ENCODE data around the gene CFI. TPM values are rescaled to one million over a fixed set of nuclear protein-coding genes. Genes with fewer than 3 reads are reported as not detected.

Gene CFI
- 1.1 and 2.9 TPM in 2 replicates for total RNA-seq

DNA sequence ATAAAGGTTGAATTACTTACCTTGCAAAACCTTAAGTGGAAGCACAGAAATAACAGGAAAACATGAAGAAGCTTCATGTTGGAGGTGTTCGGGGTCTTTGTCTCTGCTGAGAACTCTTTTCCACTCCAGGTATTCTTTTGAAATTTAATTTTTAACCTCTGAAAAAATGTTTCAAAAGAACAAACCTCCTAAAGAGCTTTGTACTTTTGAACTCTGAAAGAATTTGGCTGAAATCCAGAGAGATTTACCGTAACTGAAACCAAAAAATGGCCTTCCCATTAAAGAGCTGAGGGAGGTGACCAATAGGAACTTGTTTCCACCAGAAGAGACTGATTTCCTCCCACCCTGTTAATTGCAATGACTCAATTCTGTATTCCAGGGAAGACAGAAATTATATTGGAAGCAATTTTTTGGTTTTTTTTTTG is at the start of gene CFI:
TSS of gene CFI (minus strand) at position 105 of the 425 bp plus-strand sequence. CDS start at position 77, 28 bp downstream.

DNA sequence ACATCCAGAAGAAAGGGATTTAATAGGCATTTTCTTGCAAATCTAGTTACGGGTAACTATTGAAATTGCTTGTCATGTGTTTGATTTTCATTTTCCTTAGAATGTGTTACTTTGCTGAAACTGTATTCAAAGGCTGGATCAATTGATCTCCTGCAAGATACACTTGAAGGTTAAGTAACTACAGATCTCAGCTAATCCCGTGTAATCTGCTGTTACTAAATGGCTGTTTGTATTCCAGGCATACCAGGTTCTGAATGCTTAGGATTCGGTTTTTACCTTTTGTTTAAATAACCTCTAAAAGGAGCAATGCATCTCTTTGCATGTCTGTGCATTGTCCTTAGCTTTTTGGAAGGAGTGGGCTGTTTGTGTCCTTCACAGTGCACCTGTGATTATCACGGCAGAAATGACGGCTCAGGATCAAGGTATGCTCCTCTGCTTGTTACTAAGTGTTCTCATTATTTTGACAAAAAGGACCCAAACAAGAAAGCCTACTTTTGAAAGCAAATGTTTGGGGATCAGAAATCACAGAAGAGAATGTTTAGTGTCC is 46.2 kb upstream of the CFI start, which contains the start of gene LRIT3:
TSS of gene LRIT3 (plus strand) at position 212 of the 547 bp plus-strand sequence. CDS start at position 307, 95 bp downstream.

DNA sequence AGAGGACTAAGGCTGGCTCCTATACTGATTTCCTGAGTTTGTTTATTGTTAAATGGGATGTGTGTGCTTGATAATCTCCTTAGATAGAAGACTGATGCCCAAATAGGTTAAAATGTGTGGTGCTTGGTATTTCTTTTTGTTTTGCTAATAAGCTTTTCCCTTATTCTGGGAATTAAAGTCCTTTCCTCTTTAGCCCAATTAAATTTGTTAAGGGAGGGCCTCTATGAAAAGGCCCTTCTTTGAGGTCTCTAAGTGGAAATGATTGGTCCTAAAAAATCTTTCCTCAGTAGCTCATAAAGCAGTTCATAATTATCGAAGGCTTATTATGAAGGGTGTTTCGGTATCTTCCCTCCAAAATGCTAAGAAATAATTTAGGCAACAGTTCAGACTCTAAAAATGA is 25.9 kb upstream of the CFI start, which contains the start of gene RRH:
TSS of gene RRH (plus strand) at position 301 of the 400 bp plus-strand sequence. CDS start at position 357, 56 bp downstream.

DNA sequence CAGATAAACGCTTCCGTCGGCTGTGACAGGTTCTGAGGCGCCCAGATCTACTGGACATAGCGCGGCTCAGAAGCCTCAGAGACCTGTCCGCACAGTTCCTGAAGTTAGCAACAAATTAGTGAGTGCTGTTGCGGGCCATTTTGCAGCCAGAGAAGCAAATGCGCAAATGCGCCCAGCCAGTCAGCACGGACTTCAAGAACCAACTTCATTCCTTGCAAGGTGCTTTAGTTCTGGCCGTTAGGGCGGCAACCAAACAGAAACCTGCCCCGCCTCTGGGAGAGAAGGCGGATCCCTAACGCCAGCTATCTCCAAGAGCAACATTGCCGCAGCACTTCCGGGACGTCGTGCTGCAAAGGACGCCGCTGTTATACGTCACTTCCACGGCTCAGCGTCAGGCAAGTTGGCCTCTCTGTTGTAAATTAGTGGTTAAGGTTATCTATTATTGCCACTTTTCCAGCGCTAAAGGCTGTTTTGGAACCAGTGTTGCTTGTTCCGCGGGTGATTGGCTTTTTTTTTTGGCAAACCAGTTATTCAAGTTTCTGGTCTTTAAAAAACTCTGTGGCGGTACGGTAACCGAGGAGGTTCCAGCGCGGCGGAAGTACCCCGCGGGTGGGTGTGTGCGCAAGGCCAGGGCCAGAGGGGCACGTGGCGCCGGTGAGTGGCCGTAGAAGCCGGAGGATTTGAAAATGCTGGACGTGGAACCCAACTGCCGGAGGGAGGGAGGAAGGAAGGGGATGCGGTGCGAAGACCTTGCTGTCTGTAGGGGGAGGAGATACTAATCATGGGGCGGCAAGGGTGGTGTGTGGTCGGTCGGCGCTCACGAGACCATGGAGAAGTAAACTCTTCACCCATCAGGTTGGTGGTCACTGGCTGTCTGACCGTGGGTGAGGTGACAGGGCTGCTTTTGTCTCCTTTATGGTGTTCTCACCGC is 13.6 kb upstream of the CFI start, which contains the start of gene GAR1:
TSS of gene GAR1 (plus strand) at position 612 of the 931 bp plus-strand sequence. CDS start 403 bp downstream, outside the sequence.

GRCh38 chr4:109729718-109730618 is 71.8 kb downstream of the CFI start, which contains the start of gene PLA2G12A:
Gene PLA2G12A (minus strand): TSS chr4:109730070. CDS start chr4:109729809, 261 bp downstream.

GRCh38 chr4:109702950-109703663 is 98.7 kb downstream of the CFI start, which contains the start of gene CASP6:
Gene CASP6 (minus strand): TSS chr4:109703445. CDS start chr4:109703395, 50 bp downstream.

Other genes with a start within 250 kb of the CFI start
- gene MCUB, start 241.8 kb downstream of the CFI start, total RNA-seq: 12.0 and 14.3 TPM in 2 replicates
- 30.9 and 63.6 TPM in 2 replicates for gene CASP6, start 98.6 kb downstream of the CFI start, total RNA-seq
- 13.7 and 20.0 TPM in 2 replicates for gene PLA2G12A, start 71.9 kb downstream of the CFI start, total RNA-seq
- gene GAR1, start 13.8 kb upstream of the CFI start, total RNA-seq: 1.7 and 2.3 TPM in 2 replicates
- gene RRH, start 26.0 kb upstream of the CFI start, total RNA-seq: 0.21 TPM in 1 of 2 replicates, not detected in the other
- 0.21 TPM in 1 of 2 replicates, not detected in the other for gene LRIT3, start 46.1 kb upstream of the CFI start, total RNA-seq
- 0.48 and 1.3 TPM in 2 replicates for gene EGF, start 110.9 kb upstream of the CFI start, total RNA-seq